B cell (primary cell): ENCODE results near the gene ARHGAP4. TPM values are rescaled to one million over a fixed set of nuclear protein-coding genes. Genes with fewer than 3 reads are reported as not detected.
A peak's percentile ranks its signal among the peaks of the same experiment; 100 is the strongest.

Experiments
- ATAC-seq: fragments of 200-7000 bp; cut with Tn5 transposase; one replicate; pipeline ENCODE4 v1.10.0; 2021; ENCODE audit warnings: low read depth, mild to moderate bottlenecking, moderate number of reproducible peaks, moderate library complexity
- CTCF ChIA-PET: fragments of 350-600 bp; sonication (Branson Sonifier 250); formaldehyde crosslinking; loops from one replicate; lab custom pipeline; 2021; ENCODE audit warnings: antibody characterized with exemption, inconsistent platforms; lab: Charles Lee
- POLR2A ChIA-PET: fragments of 350-600 bp; sonication (Branson Sonifier 250); formaldehyde crosslinking; loops from one replicate; lab custom pipeline; 2021; ENCODE audit warnings: antibody characterized with exemption; lab: Charles Lee
- DNase-seq: peaks from one replicate; pipeline ENCODE4 v3.0.0; 2013
- H2AFZ ChIP-seq: 2 replicates; pipeline ENCODE4 v1.6.1; 2012; ENCODE audit warnings: mild to moderate bottlenecking, low read depth, low read length; ENCODE audit not compliant: insufficient read depth, poor library complexity, severe bottlenecking
- H3K27ac ChIP-seq, 2 donors: 1 replicate in 1 of 2; 2 replicates in 1 of 2; pipeline ENCODE4 v1.5.1; 2012 to 2013; ENCODE audit warnings: low read length in 2 of 2, mild to moderate bottlenecking in 2 of 2, moderate library complexity in 1 of 2
- H3K27me3 ChIP-seq, 4 experiments: fragments of 200-600 bp in 1 of 4; sonication (generic) in 1 of 4; replicated peaks in 1 of 4; 1 replicate in 2 of 4; 2 replicates in 2 of 4; pipeline versions ENCODE4 v1.6.1 to v1.7.0; 2013 to 2016; ENCODE audit warnings: low read length in 3 of 4, mild to moderate bottlenecking in 2 of 4, mixed read lengths in 1 of 4, moderate library complexity in 1 of 4; ENCODE audit not compliant: insufficient read depth in 4 of 4, control insufficient read depth in 3 of 4; ENCODE audit errors: control extremely low read depth in 1 of 4
- H3K36me3 ChIP-seq, 2 experiments: replicated peaks in 1 of 2; 1 replicate in 1 of 2; 2 replicates in 1 of 2; pipeline versions ENCODE4 v1.6.1 to v1.7.1; 2013; ENCODE audit warnings: low read length in 1 of 2; ENCODE audit not compliant: insufficient read depth in 2 of 2, control insufficient read depth in 1 of 2; ENCODE audit errors: control extremely low read depth in 1 of 2, extremely low read depth in 1 of 2
- H3K4me1 ChIP-seq, 2 donors: fragments of 200-600 bp in 1 of 2; sonication (generic) in 1 of 2; 1 replicate in 1 of 2; 2 replicates in 1 of 2; pipeline versions ENCODE4 v1.5.1 to v1.6.1; 2013 to 2017; ENCODE audit warnings: low read length in 2 of 2; ENCODE audit not compliant: control insufficient read depth in 2 of 2, insufficient read depth in 2 of 2
- H3K4me2 ChIP-seq: replicated peaks from 2 replicates; pipeline ENCODE3; 2012; ENCODE audit warnings: mild to moderate bottlenecking, low read depth, low read length; ENCODE audit not compliant: poor library complexity, severe bottlenecking
- H3K4me3 ChIP-seq, 5 experiments: fragments of 200-600 bp in 1 of 5; sonication (generic) in 1 of 5; 1 replicate in 3 of 5; 2 replicates in 2 of 5; pipeline versions ENCODE4 v1.5.1 to v1.7.0; 2011 to 2016; ENCODE audit warnings: low read length in 4 of 5, mild to moderate bottlenecking in 4 of 5, low read depth in 2 of 5, control low read depth in 1 of 5, moderate library complexity in 1 of 5; ENCODE audit not compliant: insufficient read depth in 1 of 5; ENCODE audit errors: control extremely low read depth in 1 of 5, extremely low read depth in 1 of 5
- H3K79me2 ChIP-seq: fragments of 200-600 bp; sonication (generic); one replicate; pipeline ENCODE4 v1.6.0; 2016; ENCODE audit warnings: low read length; ENCODE audit not compliant: control insufficient read depth, insufficient read depth
- H3K9ac ChIP-seq: fragments of 200-600 bp; sonication (generic); 2 replicates; pipeline ENCODE4 v1.6.1; 2017; ENCODE audit warnings: mild to moderate bottlenecking, low read length, moderate library complexity
- H3K9me3 ChIP-seq, 3 donors: one replicate each; pipeline versions ENCODE4 v1.6.1 to v1.7.1; 2013; ENCODE audit warnings: low read length in 2 of 3; ENCODE audit not compliant: control insufficient read depth in 2 of 3, insufficient read depth in 1 of 3; ENCODE audit errors: control extremely low read depth in 1 of 3
- H4K20me1 ChIP-seq: 2 replicates; pipeline ENCODE4 v1.6.0; 2012; ENCODE audit warnings: mild to moderate bottlenecking, low read length; ENCODE audit not compliant: insufficient read depth, control insufficient read depth, poor library complexity, severe bottlenecking
- H3K27ac Mint-ChIP-seq: one replicate; pipeline ENCODE4 v1.8.0; 2021; ENCODE audit warnings: mixed read lengths
- H3K27me3 Mint-ChIP-seq: one replicate; pipeline ENCODE4 v1.8.0; 2021; ENCODE audit warnings: mixed read lengths
- H3K4me1 Mint-ChIP-seq: one replicate; pipeline ENCODE4 v1.8.0; 2021; ENCODE audit warnings: mixed read lengths
- H3K4me3 Mint-ChIP-seq: one replicate; pipeline ENCODE4 v1.8.0; 2021; ENCODE audit warnings: mixed read lengths
- H3K9me3 Mint-ChIP-seq: one replicate; pipeline ENCODE4 v1.8.0; 2022; ENCODE audit warnings: mixed read lengths; ENCODE audit not compliant: insufficient read depth
- EZH2 ChIP-seq: IDR thresholded peaks from 2 replicates; pipeline ENCODE4 v1.6.1; 2012; ENCODE audit warnings: borderline replicate concordance, low read depth, mild to moderate bottlenecking, moderate library complexity, low read length; ENCODE audit not compliant: insufficient read depth, poor library complexity, severe bottlenecking
- WGBS: methylation state at CpG from one replicate; pipeline ENCODE4 v1.1.5; 2013; ENCODE audit warnings: missing lambda C conversion rate; ENCODE audit not compliant: insufficient coverage; 5-methylcytosine and 5-hydroxymethylcytosine counted together
- intact Hi-C: fragments of 100-400 bp; cut with micrococcal nuclease; formaldehyde crosslinking; loops from one replicate; pipeline ENCODE4 v1.10.0; 2022
- polyA plus RNA-seq: library from polyadenylated mRNA; depleted of rRNA; stranded (reverse); fragments of >200 nt; gene quantifications from 2 replicates; pipeline ENCODE4 v1.2.3, GENCODE V29; 2012
- total RNA-seq, 2 donors: library from RNA; stranded (reverse); fragments of 120-200 nt in 1 of 2; gene quantifications; 1 replicate in 1 of 2; 2 replicates in 1 of 2; pipeline versions ENCODE4 v1.2.3 to v1.2.4, GENCODE V29; 2013 to 2022
- TF ChIP-seq, protein P1 (sequence below): fragments of 200-600 bp; IDR thresholded peaks from one replicate; pipeline ENCODE4 v1.8.0; 2022; ENCODE audit warnings: antibody characterized with exemption, mild to moderate bottlenecking

ARHGAP4 gene
- total and polyA plus RNA-seq, 2 donors (not counting 1 experiment from before 2014, with no cell fraction given) = 242 to 711 TPM

DNA sequence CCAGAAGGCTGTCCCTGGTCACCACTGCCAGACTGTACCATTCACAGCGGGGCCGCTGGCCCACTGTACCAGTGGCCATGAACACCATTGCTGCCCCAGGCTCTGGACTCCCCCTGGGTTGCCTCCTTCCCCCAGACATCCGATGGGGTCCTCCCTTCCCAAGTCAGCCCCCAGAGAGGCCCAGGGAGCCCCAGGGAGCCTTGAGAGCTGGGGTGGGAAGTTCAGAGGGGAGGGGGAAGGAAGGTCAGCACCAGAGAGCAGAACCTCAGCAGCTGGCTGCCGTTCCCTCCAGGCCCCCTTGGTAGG, 441 bp upstream of the ARHGAP4 start:
- 0% methylated on average over 1 of the region's 4 CpGs for WGBS
- H3K9ac ChIP-seq = peak overlapping the region; percentile 96
- H3K27me3 ChIP-seq = no peaks in the 10 kb centered on the region
- H3K36me3 ChIP-seq = peaks cover 0 to 21% of the 10 kb centered on the region in 2 experiments
- peak overlapping the region; percentile 8 to 88 (median 77) for H3K4me3 ChIP-seq
- no peaks in the 10 kb centered on the region for H3K9me3 ChIP-seq
- intact Hi-C loops = loop anchor here (1.0 to 5.0 kb wide), 3 partner anchors 9 to 444 kb away; partner anchors contain the start of genes L1CAM and NAA10
- no peaks in the 10 kb centered on the region for H3K9me3 Mint-ChIP-seq
- peak overlapping the region; percentile 98 for H3K27ac Mint-ChIP-seq
- TF ChIP-seq, protein P1, sequence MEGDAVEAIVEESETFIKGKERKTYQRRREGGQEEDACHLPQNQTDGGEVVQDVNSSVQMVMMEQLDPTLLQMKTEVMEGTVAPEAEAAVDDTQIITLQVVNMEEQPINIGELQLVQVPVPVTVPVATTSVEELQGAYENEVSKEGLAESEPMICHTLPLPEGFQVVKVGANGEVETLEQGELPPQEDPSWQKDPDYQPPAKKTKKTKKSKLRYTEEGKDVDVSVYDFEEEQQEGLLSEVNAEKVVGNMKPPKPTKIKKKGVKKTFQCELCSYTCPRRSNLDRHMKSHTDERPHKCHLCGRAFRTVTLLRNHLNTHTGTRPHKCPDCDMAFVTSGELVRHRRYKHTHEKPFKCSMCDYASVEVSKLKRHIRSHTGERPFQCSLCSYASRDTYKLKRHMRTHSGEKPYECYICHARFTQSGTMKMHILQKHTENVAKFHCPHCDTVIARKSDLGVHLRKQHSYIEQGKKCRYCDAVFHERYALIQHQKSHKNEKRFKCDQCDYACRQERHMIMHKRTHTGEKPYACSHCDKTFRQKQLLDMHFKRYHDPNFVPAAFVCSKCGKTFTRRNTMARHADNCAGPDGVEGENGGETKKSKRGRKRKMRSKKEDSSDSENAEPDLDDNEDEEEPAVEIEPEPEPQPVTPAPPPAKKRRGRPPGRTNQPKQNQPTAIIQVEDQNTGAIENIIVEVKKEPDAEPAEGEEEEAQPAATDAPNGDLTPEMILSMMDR = no peak
- TF ChIP-seq EZH2 = no peak
- ChIA-PET CTCF (interaction anchor here (0.9 to 13.1 kb wide), 4 partner anchors 12 to 45 kb away, joined by 3 to 325 read pairs (median 4); partner anchors contain the start of gene RENBP), POLR2A (interaction anchor here (0.8 to 5.2 kb wide), 15 partner anchors 9 to 564 kb away, joined by 3 to 58 read pairs (median 5); partner anchors contain the start of genes HCFC1, IDH3G, L1CAM and RENBP)
- no peak overlapping the region for H2AFZ ChIP-seq
- no peak for DNase-seq
- H3K27ac ChIP-seq = peak overlapping the region; percentile 96 to 98
- peak overlapping the region; percentile 92 for H3K4me3 Mint-ChIP-seq
- peak overlapping the region; percentile 98 for H3K4me2 ChIP-seq
- H3K27me3 Mint-ChIP-seq = no peaks in the 10 kb centered on the region
- H3K4me1 Mint-ChIP-seq = peaks cover 46% of the 10 kb centered on the region
- peaks cover 43 to 61% of the 10 kb centered on the region in 2 donors for H3K4me1 ChIP-seq
- peaks cover 19% of the 10 kb centered on the region for H4K20me1 ChIP-seq
- H3K79me2 ChIP-seq = peaks cover 31% of the 10 kb centered on the region
- peak; percentile 1 for ATAC-seq

DNA sequence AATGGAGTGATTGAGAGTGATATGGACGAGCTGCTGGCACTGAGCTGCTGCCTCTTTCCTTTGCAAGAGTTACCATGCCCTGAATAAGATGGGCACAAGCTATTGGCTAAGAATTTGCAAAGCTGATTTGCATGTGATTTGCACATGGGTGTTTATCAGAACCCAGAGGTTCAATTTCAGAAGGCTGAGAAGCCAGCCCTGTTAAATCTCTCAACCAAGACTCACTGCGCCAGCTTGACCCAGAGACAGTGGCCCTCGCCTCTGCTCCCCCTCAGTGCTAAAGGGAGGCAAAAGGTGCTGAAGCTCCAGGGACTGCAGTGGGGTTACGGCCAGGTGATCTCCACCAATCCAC, 701 bp downstream of the ARHGAP4 start:
- H3K9me3 Mint-ChIP-seq = no peaks in the 10 kb centered on the region
- Histone ChIP-seq H3K9ac (peak overlapping the region; percentile 96), H3K79me2 (peaks cover 40% of the 10 kb centered on the region), H3K36me3 (peaks cover 0 to 18% of the 10 kb centered on the region in 2 experiments), H3K4me3 (peak overlapping the region; percentile 65 to 88 (median 73)), H3K4me2 (peak overlapping the region; percentile 98), H4K20me1 (peaks cover 31% of the 10 kb centered on the region), H2AFZ (no peak overlapping the region), H3K9me3 (no peaks in the 10 kb centered on the region), H3K27me3 (no peaks in the 10 kb centered on the region), H3K4me1 (peaks cover 43 to 61% of the 10 kb centered on the region in 2 donors), H3K27ac (peak overlapping the region; percentile 88 to 96)
- peak overlapping the region; percentile 96 for H3K4me3 Mint-ChIP-seq
- intact Hi-C loops = loop anchor here (1.0 to 5.0 kb wide), 3 partner anchors 22 to 201 kb away; partner anchors contain the start of genes ABCD1, BCAP31 and L1CAM
- peaks cover 46% of the 10 kb centered on the region for H3K4me1 Mint-ChIP-seq
- TF ChIP-seq EZH2 = no peak
- TF ChIP-seq, protein P1 = no peak
- no peak for ATAC-seq
- H3K27ac Mint-ChIP-seq = peak overlapping the region; percentile 98
- H3K27me3 Mint-ChIP-seq = no peaks in the 10 kb centered on the region
- peak; percentile 65 for DNase-seq
- ChIA-PET POLR2A (interaction anchor here (1.0 to 5.2 kb wide), 8 partner anchors 10 to 487 kb away, joined by 3 to 58 read pairs (median 7); partner anchors contain the start of genes HCFC1, IDH3G, L1CAM and NAA10), CTCF (interaction anchor here (1.0 to 13.1 kb wide), 9 partner anchors 8 to 611 kb away, joined by 3 to 325 read pairs (median 5); partner anchors contain the start of genes HCFC1, IDH3G, NAA10 and RENBP)
- WGBS = 0% methylated on average over 1 of the region's 4 CpGs
